LNCaP clone FGC (cell line): ENCODE data around the gene RAX2.

Experiments
- DNase-seq: peaks from one replicate; pipeline ENCODE4 v3.0.0-alpha.2; 2011; ENCODE audit warnings: low read depth
- H3K4me3 ChIP-seq: 2 replicates; pipeline ENCODE4 v1.5.1; 2011; ENCODE audit warnings: mild to moderate bottlenecking, low read depth, low read length, control low read depth
- CTCF ChIP-seq: IDR thresholded peaks from 2 replicates; pipeline ENCODE4 v1.5.1; 2012; ENCODE audit warnings: mild to moderate bottlenecking; ENCODE audit not compliant: control insufficient read depth, insufficient read depth; ENCODE audit errors: extremely low read depth

The RAX2 gene

GRCh38 chr19:3801412-3802096 is 29.5 kb upstream of the RAX2 start:
- no peak for TF ChIP-seq CTCF
- no peak overlapping the region for H3K4me3 ChIP-seq
- peak; percentile 11 for DNase-seq

DNA sequence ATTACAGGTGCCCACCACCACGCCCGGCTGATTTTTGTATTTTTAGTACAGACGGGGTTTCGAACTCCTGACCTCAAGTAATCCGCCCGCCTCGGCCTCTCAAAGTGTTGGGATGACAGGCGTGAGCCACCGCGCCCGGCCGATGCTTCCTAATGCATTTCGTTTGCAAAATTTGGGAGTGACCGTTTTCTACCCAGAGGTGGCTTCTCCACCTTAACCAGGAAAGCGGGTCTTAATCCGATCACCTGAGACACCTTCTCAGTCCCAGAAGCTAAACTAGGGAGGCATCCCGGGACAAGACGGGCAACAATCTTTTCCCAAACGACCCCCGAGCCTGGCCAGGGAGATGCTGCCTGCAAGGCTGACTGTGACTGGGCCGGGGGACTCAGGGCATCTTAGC is 29.0 kb upstream of the RAX2 start:
- TF ChIP-seq CTCF, result no peak
- DNase-seq, result no peak
- H3K4me3 ChIP-seq, result no peak overlapping the region

DNA sequence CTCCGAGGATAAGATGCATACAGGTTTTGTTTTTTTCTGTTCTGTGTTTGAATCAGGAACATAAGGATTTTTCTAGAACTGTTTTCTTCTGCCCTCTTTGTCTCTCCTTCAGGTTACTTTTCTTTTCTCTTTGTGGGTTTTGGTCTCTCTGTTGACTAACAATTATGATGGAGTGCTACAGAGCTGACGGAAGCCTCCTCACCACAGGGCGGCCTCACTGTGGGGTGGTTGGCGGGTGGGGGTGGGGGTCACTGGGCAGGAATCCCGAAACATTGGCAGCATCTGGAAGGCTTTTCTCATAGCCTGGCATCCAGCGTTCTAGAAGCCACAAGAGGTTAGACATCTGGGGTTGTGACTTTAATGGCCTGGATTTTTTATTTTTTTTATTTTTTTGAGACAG is 26.1 kb upstream of the RAX2 start:
- DNase-seq, result no peak
- TF ChIP-seq CTCF, result no peak
- H3K4me3 ChIP-seq, result no peak overlapping the region

GRCh38 chr19:3796358-3796757 is 24.3 kb upstream of the RAX2 start:
- no peak overlapping the region for H3K4me3 ChIP-seq
- TF ChIP-seq CTCF, result no peak
- no peak for DNase-seq

DNA sequence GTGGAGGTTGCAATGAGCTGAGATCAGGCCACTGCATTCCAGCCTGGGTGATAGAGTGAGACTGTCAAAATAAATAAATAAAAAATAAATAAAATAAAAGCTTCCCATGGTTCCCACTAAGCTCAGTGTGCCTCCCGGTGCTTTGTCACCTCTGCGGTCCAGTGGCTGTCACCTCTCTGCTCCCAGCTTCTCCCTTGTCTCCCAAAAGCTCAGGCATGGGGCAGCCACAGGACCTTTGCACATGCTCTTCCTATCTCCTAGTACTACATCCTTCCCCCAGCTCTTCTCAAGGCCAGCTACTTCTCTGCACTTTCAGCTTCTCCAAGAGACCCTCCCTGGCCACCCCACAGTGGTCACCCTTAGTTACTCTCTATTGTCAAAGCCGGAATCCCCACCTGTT is 21.8 kb upstream of the RAX2 start:
- no peak for DNase-seq
- TF ChIP-seq CTCF, result no peak
- no peak overlapping the region for H3K4me3 ChIP-seq

DNA sequence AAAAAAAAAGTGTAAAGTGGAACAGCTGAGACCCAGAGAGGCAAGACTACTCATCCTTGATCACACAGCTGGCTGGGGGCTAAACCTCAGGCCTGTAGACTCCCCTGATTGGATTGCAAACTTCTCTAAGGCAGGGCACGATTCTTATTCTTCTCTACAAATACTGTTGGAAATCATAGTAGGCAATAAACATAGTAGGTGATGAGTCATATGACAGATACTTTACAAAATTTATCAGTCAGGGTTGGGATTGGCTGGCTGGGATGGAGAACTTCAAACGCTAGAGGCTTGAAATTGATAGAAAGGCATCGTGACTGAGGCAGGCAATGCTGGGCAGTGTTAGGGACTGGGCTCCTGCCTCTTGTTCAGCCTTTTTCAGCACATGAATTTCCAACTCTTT is 20.1 kb upstream of the RAX2 start:
- no peak for TF ChIP-seq CTCF

GRCh38 chr19:3790941-3791340 is 18.9 kb upstream of the RAX2 start:
- TF ChIP-seq CTCF, result no peak
- H3K4me3 ChIP-seq, result no peak overlapping the region
- no peak for DNase-seq

More for the DNA sequence above, 20.1 kb upstream of the RAX2 start:
- DNase-seq, result no peak
- H3K4me3 ChIP-seq, result no peak overlapping the region
